ENCODE data around the gene CWC27.

The CWC27 gene

DNA sequence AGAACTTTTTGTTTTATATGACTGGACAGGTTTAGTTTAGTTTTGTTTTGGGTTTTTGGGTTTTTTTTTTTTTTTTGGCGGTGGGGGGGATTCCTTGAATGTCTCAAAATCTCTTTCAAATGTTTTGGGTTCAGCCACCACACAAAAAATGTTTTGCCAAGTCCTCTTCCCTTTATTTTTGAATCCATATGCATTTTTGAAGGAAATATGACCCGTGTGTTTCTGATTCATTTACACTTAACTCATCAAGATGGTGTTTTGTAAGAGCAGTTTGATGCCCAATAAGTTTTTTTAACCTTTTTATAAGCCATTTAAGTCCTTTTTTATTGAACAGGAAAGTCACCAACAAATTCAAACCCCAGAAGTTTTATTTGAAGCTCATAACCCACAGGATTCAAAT is 209.8 kb downstream of the CWC27 start:
- DNase-seq (ENCODE audit: low spot score) = no peak

GRCh38 chr5:64979531-64979930 is 210.8 kb downstream of the CWC27 start:
- DNase-seq (ENCODE audit: low spot score) = no peak

- DNase-seq (ENCODE audit: low spot score) = no peak
Measured at GRCh38 chr5:64980176-64980575, 211.4 kb downstream of the CWC27 start.

- no peak for DNase-seq (ENCODE audit: low spot score)
Measured at GRCh38 chr5:64987768-64988167, 219.0 kb downstream of the CWC27 start.

- no peak for DNase-seq (ENCODE audit: low spot score)
Measured at GRCh38 chr5:65009207-65009606, 240.5 kb downstream of the CWC27 start.

- DNase-seq (ENCODE audit: low spot score) = no peak
Measured at GRCh38 chr5:65010841-65011240, 242.1 kb downstream of the CWC27 start.

DNA sequence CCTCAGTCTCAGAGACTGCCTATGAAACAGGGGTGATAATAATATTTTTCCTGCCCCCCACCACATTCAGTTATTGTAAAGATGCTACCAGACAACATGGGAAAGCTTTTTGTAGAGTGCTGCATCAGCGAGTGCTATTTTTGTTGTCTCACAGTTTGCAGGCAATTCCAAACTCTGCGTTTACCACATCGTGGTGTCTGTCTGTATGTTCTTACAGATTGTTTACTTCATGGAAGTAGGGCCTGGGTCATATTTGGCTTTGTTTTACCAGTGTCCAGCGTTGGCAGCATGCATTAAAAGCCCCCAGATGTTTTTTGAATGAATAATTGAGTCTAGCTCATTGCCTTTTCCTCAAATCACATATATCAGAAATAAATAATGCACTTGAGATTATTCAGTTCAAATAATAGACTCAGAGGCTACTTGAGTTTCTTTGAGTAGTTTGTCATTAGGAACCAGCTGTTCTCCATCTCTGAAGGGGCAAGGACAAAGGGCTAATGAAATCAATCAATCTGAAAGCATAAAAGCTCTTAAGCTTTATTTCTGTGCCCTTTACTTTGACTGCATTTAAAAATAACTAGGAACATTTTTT is 243.7 kb downstream of the CWC27 start:
- DNase-seq (ENCODE audit: low spot score) = no peak

DNA sequence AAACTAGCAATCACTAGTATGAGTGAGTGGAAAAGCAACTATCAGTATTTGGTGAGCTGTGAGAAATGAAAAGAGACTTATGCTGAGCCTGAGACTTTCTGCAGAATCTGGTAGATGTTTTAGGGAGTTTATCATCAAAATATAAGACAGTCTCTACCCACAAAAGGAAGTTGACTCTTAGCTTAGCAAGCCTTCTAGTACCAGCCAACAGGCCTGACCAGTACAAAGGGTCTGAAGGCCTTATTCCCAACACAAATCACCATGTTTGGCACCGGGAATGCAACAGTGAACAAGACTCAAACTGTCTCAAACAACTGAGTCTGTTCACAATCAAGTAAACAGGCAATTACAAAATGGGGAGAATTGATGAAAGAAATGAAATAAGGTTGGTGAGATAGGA is 244.4 kb downstream of the CWC27 start:
- DNase-seq (ENCODE audit: low spot score) = no peak

GRCh38 chr5:65014769-65015168 is 246.0 kb downstream of the CWC27 start:
- no peak for DNase-seq (ENCODE audit: low spot score)

- no peak for DNase-seq (ENCODE audit: low spot score)
Measured at GRCh38 chr5:65015767-65016166, 247.0 kb downstream of the CWC27 start.

DNA sequence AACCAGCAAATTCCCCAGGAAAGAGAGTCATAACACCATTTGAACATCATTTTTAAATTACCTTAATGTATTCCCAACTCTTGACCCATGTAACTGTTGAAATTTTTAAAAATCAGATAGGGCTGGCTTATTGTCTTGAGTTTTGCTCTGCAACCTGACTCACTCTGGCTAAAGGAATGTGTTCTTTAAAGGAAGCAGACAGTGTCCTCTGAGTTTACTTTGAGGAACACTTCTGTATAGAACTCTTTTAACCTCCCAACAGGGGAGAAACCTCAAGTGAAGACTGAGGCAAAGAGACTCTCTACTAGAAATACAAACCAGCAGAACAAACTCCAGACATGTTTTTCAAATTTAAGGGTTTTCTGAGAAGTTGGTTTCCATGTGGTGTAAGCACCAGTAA is 248.9 kb downstream of the CWC27 start:
- no peak for DNase-seq (ENCODE audit: low spot score)

GRCh38 chr5:65018763-65019162 is 250.0 kb downstream of the CWC27 start:
- DNase-seq (ENCODE audit: low spot score) = no peak

GRCh38 chr5:65020492-65020891 is 251.8 kb downstream of the CWC27 start:
- DNase-seq (ENCODE audit: low spot score) = no peak

GRCh38 chr5:65021527-65022226 is 252.9 kb downstream of the CWC27 start:
- no peak for DNase-seq (ENCODE audit: low spot score)

DNA sequence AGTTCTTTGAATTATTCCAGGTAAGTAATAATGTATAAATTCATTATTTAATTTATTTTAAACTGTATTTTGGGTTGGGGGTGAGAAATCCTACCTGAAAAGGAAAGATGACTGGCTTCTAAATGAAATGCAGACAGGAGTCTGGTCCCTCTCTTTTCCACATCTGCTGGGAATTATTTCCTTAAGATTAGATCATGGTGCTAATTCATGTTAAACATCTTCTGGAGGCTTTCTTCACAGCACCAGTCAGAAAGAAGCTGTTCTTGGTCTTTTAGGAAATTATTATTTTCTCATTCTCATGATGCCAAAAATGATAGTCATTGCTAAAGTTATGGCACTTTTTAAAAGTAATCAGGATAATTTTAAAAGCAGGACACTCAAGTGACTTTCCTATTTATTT is 254.2 kb downstream of the CWC27 start:
- DNase-seq (ENCODE audit: low spot score) = no peak

DNA sequence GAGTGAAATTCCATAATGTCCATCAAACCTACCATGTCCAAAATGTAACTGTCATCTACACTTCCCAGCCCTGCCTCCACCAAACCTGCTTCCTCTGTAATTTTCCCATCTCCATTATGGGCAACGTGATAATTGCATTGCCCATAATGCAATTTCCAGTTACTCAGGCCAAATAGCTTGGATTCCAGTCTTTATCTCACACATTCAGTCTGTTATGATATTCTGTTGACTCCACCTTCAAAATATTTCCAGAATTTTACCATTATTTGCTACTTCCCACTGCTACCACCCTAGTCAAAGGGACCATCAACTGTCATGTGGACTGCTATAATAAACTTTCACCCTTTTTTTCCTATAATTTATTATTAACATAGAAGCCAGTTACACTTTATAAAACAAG is 256.0 kb downstream of the CWC27 start:
- DNase-seq (ENCODE audit: low spot score) = no peak

GRCh38 chr5:65026816-65027548 is 258.3 kb downstream of the CWC27 start:
- DNase-seq (ENCODE audit: low spot score) = no peak

GRCh38 chr5:65029178-65029577 is 260.4 kb downstream of the CWC27 start:
- no peak for DNase-seq (ENCODE audit: low spot score)

DNA sequence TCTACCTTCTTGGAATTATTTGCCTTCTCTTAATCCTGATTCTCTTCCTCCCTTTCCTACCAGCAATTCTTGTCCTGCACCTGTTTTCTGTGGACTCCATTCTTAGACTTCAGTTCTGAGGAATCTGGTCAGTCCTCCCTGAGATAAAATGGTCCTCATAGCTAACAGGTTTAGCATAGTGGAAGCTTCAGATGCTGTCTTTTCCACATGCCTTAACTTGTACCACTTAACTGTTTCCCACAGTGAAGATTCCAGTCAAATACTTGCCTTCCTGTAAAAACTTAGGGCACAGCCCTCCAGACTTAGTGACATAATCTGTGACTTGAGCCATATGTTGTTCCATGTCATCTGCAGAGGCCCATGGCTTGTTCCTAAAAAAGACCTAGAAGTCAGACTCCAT is 261.3 kb downstream of the CWC27 start:
- DNase-seq (ENCODE audit: low spot score) = no peak

- DNase-seq (ENCODE audit: low spot score) = peak; percentile 79
Measured at GRCh38 chr5:65032250-65032649, 263.5 kb downstream of the CWC27 start.

- DNase-seq (ENCODE audit: low spot score) = no peak
Measured at GRCh38 chr5:65034029-65034812, 265.5 kb downstream of the CWC27 start.

- no peak for DNase-seq (ENCODE audit: low spot score)
Measured at GRCh38 chr5:65034813-65035209, 266.1 kb downstream of the CWC27 start.
